A673 (cell line): ENCODE measurements around the gene RXRA. TPM values are rescaled to one million over a fixed set of nuclear protein-coding genes. Genes with fewer than 3 reads are reported as not detected.

Source experiments
- BruUV-seq: library from RNA; stranded (reverse); fragments of 400-500 nt; replicated peaks from 2 replicates; lab custom pipeline; 2021; lab: Mats Ljungman, UMichigan
- CTCF ChIA-PET: fragments of 300-600 bp; sonication (Branson Sonifier 250); formaldehyde crosslinking; loops from one replicate; lab custom pipeline; 2022; ENCODE audit warnings: antibody characterized with exemption; lab: Charles Lee
- POLR2A ChIA-PET: fragments of 300-600 bp; sonication (Branson Sonifier 250); formaldehyde crosslinking; loops from one replicate; lab custom pipeline; 2022; ENCODE audit warnings: antibody characterized with exemption; ENCODE audit not compliant: low non-redundant PET; lab: Charles Lee
- DNase-seq: peaks from one replicate; pipeline ENCODE4 v3.0.0-alpha.2; 2015; ENCODE audit warnings: low spot score
- H3K27ac ChIP-seq: fragments of 200-600 bp; sonication (generic); 2 replicates; pipeline ENCODE4 v1.5.1; 2016; ENCODE audit warnings: mixed run types, low read depth, mild to moderate bottlenecking, mixed read lengths, antibody characterized with exemption, low read length; ENCODE audit not compliant: poor library complexity, severe bottlenecking
- H3K27me3 ChIP-seq: fragments of 200-600 bp; sonication (generic); replicated peaks from 2 replicates; pipeline ENCODE4 v1.6.1; 2017; ENCODE audit warnings: mixed run types, low read depth, mild to moderate bottlenecking, mixed read lengths, antibody characterized with exemption, low read length; ENCODE audit not compliant: insufficient read depth, poor library complexity
- H3K36me3 ChIP-seq: fragments of 200-600 bp; sonication (generic); 2 replicates; pipeline ENCODE4 v1.6.1; 2016; ENCODE audit warnings: mixed run types, mild to moderate bottlenecking, mixed read lengths, antibody characterized with exemption, low read length; ENCODE audit not compliant: insufficient read depth, poor library complexity, severe bottlenecking
- H3K4me1 ChIP-seq: fragments of 200-600 bp; sonication (generic); 2 replicates; pipeline ENCODE4 v1.6.1; 2017; ENCODE audit warnings: mixed run types, mild to moderate bottlenecking, mixed read lengths, antibody characterized with exemption, low read length; ENCODE audit not compliant: insufficient read depth, poor library complexity, severe bottlenecking
- H3K4me3 ChIP-seq: fragments of 200-600 bp; sonication (generic); 2 replicates; pipeline ENCODE4 v1.5.1; 2016; ENCODE audit warnings: low read depth, mixed run types, mild to moderate bottlenecking, mixed read lengths, low read length; ENCODE audit not compliant: poor library complexity, severe bottlenecking
- H3K9me3 ChIP-seq: fragments of 200-600 bp; sonication (generic); 2 replicates; pipeline ENCODE4 v1.6.1; 2016; ENCODE audit warnings: mixed run types, low read depth, mild to moderate bottlenecking, mixed read lengths, antibody characterized with exemption, low read length; ENCODE audit not compliant: poor library complexity, severe bottlenecking
- EZH2 ChIP-seq: fragments of 200-600 bp; sonication (generic); IDR thresholded peaks from 2 replicates; pipeline ENCODE4 v1.6.1; 2017; ENCODE audit warnings: borderline replicate concordance, low read depth, mild to moderate bottlenecking, mixed read lengths, antibody characterized with exemption, low read length; ENCODE audit not compliant: poor library complexity, severe bottlenecking
- intact Hi-C: fragments of 100-400 bp; cut with micrococcal nuclease; formaldehyde crosslinking; loops from one replicate; pipeline ENCODE4 v1.10.0; 2022; ENCODE audit not compliant: unreplicated experiment
- total RNA-seq: library from RNA; stranded (reverse); gene quantifications from 2 replicates; pipeline ENCODE4 v1.2.3, GENCODE V29; 2021
- TF ChIP-seq, protein P1 (sequence below): fragments of 300-800, 200-600 bp; sonication (generic); conservative IDR thresholded peaks from 2 replicates; pipeline ENCODE4 v1.5.1; 2017; ENCODE audit warnings: low read depth, mild to moderate bottlenecking, antibody characterized with exemption, low read length, moderate library complexity, mixed read lengths

The RXRA gene
- total RNA-seq, 1 experiment from 2014 or later, result 54.1 TPM

DNA sequence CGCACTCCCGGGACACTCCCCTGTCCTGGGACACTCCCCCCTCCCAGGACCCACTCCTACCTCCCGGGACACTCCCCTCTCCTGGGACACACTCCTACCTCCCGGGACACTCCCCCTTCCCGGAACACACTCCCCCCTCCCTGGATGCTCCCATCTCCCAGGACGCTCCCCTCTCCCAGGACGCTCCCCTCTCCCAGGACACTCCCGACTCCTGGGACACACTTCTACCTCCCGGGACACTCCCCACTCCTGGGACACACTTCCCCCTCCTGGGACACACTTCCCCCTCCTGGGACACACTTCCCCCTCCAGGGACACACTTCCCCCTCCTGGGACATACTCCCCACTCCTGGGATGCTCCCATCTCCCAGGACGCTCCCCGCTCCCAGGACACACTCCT, 95.6 kb downstream of the RXRA start:
- TF ChIP-seq, protein P1, sequence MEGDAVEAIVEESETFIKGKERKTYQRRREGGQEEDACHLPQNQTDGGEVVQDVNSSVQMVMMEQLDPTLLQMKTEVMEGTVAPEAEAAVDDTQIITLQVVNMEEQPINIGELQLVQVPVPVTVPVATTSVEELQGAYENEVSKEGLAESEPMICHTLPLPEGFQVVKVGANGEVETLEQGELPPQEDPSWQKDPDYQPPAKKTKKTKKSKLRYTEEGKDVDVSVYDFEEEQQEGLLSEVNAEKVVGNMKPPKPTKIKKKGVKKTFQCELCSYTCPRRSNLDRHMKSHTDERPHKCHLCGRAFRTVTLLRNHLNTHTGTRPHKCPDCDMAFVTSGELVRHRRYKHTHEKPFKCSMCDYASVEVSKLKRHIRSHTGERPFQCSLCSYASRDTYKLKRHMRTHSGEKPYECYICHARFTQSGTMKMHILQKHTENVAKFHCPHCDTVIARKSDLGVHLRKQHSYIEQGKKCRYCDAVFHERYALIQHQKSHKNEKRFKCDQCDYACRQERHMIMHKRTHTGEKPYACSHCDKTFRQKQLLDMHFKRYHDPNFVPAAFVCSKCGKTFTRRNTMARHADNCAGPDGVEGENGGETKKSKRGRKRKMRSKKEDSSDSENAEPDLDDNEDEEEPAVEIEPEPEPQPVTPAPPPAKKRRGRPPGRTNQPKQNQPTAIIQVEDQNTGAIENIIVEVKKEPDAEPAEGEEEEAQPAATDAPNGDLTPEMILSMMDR, result no peak
- no peak for TF ChIP-seq EZH2
- CTCF ChIA-PET, result no interaction called here
- BruUV-seq, result no TSS peak

DNA sequence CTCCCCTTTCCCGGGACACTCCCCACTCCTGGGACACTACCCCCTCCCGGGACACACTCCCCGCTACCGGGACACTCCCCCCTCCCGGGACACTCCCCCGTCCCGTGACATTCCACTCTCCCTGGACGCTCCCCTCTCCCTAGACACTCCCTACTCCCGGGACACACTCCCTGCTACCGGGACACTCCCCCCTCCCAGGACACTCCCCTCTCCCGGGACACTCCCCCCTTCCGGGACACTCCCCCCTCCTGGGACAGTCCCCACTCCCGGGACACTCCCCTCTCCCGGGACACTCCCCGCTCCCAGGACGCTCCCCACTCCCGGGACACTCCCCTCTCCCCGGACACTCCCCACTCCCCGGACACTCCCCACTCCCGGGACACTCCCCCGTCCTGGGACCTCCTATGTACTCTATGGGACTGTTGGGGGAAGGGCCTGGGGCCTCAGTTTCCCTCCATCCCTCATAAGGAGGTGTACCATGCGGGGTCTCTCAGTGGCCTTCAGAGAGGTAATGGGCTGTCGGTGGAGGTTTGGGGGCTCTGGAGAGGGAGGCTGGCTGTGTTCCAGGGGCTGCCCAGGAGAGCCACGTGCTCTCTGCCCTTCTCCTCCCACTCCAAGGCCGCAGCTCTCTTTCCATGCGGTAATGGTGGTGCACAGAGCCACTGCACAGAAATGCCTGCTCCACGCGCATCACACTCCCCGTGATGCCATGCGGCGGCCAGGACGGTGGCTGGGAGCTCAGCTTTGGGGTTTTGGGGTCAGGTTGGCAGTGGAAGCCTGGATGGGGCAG, 96.2 kb downstream of the RXRA start:
- POLR2A ChIA-PET, result no interaction called here
- H3K4me1 ChIP-seq, result no peaks in the 10 kb centered on the region
- H3K27me3 ChIP-seq, result no peaks in the 10 kb centered on the region
- peaks cover 16% of the 10 kb centered on the region for H3K36me3 ChIP-seq
- BruUV-seq, result no TSS peak
- DNase-seq, result no peak
- no peak overlapping the region for H3K4me3 ChIP-seq
- H3K9me3 ChIP-seq, result no peaks in the 10 kb centered on the region
- TF ChIP-seq, protein P1, result no peak
- TF ChIP-seq EZH2, result no peak
- CTCF ChIA-PET, result no interaction called here
- intact Hi-C loops, result no loop called here
- H3K27ac ChIP-seq, result no peak overlapping the region

More for the DNA sequence above, 95.6 kb downstream of the RXRA start:
- H3K4me3 ChIP-seq, result no peak overlapping the region
- no peak for DNase-seq
- H3K27ac ChIP-seq, result no peak overlapping the region
- no peaks in the 10 kb centered on the region for H3K4me1 ChIP-seq
- no peaks in the 10 kb centered on the region for H3K9me3 ChIP-seq
- intact Hi-C loops, result no loop called here
- POLR2A ChIA-PET, result no interaction called here
- no peaks in the 10 kb centered on the region for H3K27me3 ChIP-seq
- H3K36me3 ChIP-seq, result peaks cover 22% of the 10 kb centered on the region

DNA sequence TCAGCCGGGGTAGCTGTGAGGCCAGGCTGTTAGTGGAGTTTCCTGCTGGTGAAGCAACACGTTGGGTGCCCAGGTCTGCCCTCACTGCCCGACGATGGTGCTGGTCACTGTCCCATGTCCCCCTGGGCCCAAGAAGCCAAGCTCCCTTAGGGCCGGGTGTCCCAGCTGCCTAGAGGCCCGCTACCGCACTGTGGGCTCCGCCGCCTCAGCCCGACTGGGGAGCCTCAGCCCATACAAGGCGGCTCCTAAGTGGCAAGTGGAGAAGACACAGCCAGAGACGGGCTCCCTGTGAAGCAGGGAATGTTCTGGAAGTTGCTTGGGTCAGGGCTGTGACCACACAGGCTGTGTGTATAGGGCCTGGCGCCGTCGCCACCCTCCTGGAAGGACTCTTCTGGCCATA, 96.9 kb downstream of the RXRA start:
- Histone ChIP-seq H3K4me1 (no peaks in the 10 kb centered on the region), H3K36me3 (peaks cover 12% of the 10 kb centered on the region), H3K27me3 (no peaks in the 10 kb centered on the region), H3K4me3 (no peak overlapping the region), H3K9me3 (no peaks in the 10 kb centered on the region), H3K27ac (no peak overlapping the region)
- ChIA-PET POLR2A (no interaction called here), CTCF (no interaction called here)
- no peak for DNase-seq
- TF ChIP-seq, protein P1, result no peak
- TF ChIP-seq EZH2, result no peak
- no TSS peak for BruUV-seq
- intact Hi-C loops, result no loop called here
